ENCODE results near the gene GRIK3. TPM values are rescaled to one million over a fixed set of nuclear protein-coding genes. Genes with fewer than 3 reads are reported as not detected.

GRIK3 gene
- total RNA-seq, 1 donor from 2014 or later = not detected

GRCh38 chr1:36981771-36982622 lies 52.3 kb downstream of the GRIK3 start:
- intact Hi-C loops (cut with micrococcal nuclease) = no loop called here

DNA sequence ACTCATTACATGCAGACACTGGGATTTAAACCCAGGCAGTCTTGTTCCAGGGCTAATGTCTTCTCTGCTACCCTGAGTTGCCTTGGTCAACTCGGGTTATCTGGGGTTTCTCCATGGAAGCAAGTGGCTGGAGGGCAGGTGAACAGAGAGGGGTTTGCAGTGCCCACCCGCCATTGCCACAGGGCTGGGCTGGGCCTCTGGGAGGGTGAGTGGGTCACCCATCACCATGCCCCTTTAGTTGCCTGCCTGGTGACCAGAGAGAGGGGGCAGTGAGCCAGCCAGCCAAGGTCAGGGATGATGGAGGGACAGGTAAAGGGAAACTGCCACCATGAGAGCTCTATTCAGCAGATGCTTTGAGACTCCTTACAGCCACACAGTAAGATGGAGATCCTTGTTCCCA lies 53.2 kb downstream of the GRIK3 start:
- intact Hi-C loops (cut with micrococcal nuclease) = no loop called here

- intact Hi-C loops (cut with micrococcal nuclease) = no loop called here
Observed at GRCh38 chr1:36977731-36978406, 56.4 kb downstream of the GRIK3 start.

DNA sequence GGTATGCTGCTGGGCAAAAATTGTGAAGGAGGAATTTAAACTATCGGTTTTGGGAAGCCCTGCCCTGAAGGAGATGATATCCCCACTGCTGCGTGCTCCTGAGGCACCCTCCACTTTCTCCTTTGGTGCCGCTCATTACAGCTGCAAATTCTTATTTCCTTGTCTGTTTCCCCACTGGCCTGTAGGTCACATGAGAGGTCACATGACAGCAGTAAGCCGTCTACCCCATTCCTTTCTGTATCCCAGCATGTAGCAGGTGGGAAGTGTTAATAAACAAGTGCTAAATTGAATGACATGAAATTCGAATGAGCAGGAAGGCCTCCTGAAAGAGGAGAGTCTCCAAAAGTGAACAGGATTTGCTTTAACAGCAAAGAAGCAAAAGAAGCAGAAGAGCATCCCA lies 58.7 kb downstream of the GRIK3 start:
- intact Hi-C loops (cut with micrococcal nuclease) = no loop called here

- intact Hi-C loops (cut with micrococcal nuclease) = no loop called here
Observed at GRCh38 chr1:36973056-36973455, 61.3 kb downstream of the GRIK3 start.

GRCh38 chr1:36971852-36972618 lies 62.3 kb downstream of the GRIK3 start:
- intact Hi-C loops (cut with micrococcal nuclease) = no loop called here

DNA sequence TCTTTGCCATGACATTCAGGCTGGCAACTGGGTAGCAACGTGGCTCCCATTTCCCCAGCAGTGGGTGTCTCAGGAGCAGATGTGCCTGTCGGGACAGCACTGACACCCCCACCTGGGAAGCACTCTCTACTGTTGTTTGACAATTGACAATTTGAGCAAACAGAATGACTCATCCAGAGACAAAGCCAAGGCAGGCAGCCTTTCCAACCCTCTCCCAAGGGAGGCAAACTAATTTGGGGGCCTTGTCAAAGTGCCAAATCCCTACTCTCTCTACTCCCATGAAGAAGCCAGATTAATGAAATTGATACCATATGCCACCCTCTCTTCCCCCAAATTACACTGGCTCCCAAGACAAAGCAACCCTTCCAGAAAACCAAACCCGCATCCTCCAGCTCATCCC lies 65.6 kb downstream of the GRIK3 start:
- intact Hi-C loops (cut with micrococcal nuclease) = no loop called here

DNA sequence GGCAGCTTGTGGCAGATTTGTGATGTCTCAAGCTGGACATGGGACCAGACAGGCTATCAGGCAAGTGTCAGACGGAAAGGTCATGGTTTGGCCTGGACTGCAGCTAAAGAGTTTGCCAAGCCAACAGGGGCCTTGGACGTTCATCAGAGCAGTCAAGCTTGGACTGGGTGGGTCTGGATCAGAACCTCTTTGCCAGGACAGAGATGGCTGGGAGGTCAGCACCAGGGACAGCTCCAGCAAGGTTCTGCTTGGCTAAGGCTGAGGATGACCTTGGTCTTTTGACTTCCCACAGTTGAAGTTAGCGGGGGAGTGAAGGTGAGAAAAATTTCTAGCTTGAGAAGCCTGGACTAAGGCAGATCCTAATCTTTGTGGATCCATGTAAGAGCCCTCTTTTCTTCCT lies 68.1 kb downstream of the GRIK3 start:
- intact Hi-C loops (cut with micrococcal nuclease) = no loop called here

GRCh38 chr1:36965275-36966159 lies 68.8 kb downstream of the GRIK3 start:
- intact Hi-C loops (cut with micrococcal nuclease) = no loop called here

DNA sequence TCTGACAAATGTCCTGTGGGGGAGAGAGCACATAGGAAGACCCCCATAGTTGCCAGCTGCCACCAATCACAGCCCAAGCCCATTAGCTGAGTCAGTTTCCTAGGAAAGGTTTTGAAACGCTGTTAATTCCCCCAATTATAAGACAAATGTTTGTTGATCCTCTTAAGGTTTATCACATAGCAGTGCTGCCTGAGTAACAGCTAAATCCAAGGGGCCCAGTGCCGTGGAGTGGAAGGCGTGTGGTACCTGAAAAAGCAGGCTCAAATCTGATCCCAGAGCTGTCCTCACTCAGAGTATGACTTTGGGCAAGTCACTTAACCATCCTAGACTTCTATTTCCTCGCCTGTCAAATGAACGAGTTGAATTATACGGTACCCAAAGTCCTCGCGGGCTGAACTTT lies 69.5 kb downstream of the GRIK3 start:
- intact Hi-C loops (cut with micrococcal nuclease) = no loop called here

GRCh38 chr1:36963006-36963405 lies 71.3 kb downstream of the GRIK3 start:
- intact Hi-C loops (cut with micrococcal nuclease) = no loop called here

DNA sequence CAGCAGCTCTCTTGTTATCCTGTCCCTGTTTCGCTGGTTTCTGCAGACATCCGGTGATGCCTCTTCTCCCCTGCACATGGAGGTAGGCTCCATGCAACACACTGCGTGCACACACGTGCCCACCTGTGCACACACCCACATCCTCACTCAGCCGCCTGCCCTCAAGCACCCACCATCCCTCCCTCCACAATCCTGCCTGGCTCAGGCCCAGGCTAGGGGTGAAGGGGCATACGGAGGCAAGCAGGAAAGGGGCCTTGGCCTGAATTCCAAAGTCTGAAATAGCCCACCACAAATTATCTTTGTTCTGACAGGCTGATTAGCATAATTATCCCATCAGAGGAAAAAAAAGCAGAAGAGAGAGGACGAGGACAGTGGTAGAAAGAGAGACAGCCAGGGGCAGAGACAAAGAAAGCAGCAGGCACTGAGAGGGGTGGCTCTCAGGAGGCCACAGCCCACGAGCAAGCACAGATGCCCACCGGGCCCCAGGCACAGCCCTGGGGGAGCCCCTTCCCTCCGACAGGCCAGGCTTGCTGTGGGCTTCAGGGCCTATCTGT lies 73.2 kb downstream of the GRIK3 start:
- intact Hi-C loops (cut with micrococcal nuclease) = no loop called here

- intact Hi-C loops (cut with micrococcal nuclease) = no loop called here
Observed at GRCh38 chr1:36956570-36956969, 77.7 kb downstream of the GRIK3 start.

- intact Hi-C loops (cut with micrococcal nuclease) = no loop called here
Observed at GRCh38 chr1:36955016-36955415, 79.3 kb downstream of the GRIK3 start.

- intact Hi-C loops (cut with micrococcal nuclease) = no loop called here
Observed at GRCh38 chr1:36953061-36953460, 81.3 kb downstream of the GRIK3 start.

GRCh38 chr1:36951761-36952160 lies 82.6 kb downstream of the GRIK3 start:
- intact Hi-C loops (cut with micrococcal nuclease) = no loop called here

DNA sequence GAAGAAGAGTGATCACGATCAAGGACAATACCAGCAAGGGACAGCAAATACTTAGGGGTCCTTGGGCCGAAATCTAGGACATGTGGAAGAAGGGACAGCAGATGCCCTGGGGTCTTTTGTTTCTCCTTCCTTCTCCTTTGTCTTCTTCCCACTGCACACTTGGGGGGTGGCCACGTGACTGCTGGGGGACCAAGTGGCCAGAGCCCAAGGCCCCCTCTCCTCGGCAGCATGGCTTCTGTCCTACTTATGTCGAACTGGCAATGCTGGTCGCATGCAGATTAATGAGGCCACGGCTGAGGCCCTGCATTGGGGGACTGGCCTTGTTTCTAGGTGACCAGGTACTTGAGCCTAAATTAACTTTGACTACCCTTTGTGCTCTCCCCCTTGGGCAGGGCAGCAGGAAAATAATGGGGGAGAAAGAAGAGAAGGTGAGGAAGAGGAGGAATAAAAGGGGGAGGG lies 83.0 kb downstream of the GRIK3 start:
- intact Hi-C loops (cut with micrococcal nuclease) = no loop called here

DNA sequence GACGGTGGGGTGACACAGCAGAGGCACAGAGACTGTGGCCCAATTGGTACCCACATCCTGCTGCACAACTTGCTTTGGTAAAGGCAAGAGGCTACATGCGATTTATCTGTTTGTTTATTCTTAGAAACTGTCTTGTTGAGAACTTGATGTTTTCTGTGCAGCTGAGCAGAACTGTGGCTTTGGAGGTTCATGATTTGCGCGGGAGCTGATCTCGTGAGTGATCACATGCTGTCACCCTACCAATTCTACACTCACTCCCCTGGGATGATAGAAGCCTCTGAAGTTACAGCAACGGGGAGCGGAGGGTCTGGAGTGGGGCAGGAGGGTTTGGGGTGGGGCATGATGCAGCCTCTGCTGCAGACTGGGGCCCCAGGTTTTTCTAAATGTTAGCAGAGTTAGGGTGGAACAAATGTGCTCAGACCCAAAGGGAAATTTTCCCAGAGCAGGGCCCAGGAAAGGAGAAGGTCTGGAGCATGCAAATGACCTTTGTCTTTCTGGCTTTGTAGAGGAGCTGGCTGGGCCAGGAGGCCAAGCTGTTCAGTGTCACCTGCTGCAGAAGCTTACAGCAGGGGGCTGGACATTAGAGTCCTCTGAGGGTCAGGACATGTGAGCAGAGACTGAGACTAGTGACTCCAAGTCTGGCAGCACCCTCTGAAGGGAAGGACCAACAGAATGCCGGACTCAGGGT lies 83.6 kb downstream of the GRIK3 start:
- intact Hi-C loops (cut with micrococcal nuclease) = no loop called here

DNA sequence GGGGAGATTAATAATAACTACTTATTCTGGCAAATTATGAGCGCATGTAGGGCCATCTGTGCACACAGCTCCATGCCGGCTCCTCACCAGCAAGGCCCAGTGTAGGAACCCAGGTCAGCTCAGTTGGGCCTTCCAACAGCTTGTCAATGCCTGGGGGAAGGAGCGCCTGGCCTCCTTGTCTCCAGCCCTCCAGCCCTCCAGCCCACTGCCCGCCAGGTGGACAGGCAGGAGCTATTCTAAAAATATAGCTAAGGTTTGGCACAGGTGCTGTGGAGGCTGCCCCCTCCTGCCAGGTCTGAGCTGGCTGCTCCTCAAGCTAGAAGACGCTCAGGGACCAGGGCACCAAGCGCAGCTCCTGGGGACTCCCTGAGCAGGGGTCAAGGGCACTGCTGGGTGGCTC lies 85.7 kb downstream of the GRIK3 start:
- intact Hi-C loops (cut with micrococcal nuclease) = no loop called here

- intact Hi-C loops (cut with micrococcal nuclease) = no loop called here
Observed at GRCh38 chr1:36948147-36948546, 86.2 kb downstream of the GRIK3 start.

Measured in T-helper 1 cell treated with Interleukin-12 subunit alpha and Interleukin-12 subunit beta and Interleukin-4 antibody, amounts not matched to agents 30 ng/mL and 1 ng/mL, for 36 hours (primary cell).